IMR-90 (cell line): Measurements from ENCODE around the gene CNOT10. TPM values are rescaled to one million over a fixed set of nuclear protein-coding genes. Genes with fewer than 3 reads are reported as not detected.

Experiments
- ATAC-seq: fragments of 200-7000 bp; cut with Tn5 transposase; 2 replicates; pipeline ENCODE4 v1.9.1; 2020; ENCODE audit warnings: low read depth, mild to moderate bottlenecking, moderate library complexity
- BruUV-seq: library from RNA; stranded (reverse); fragments of 400-500 nt; replicated peaks from 2 replicates; lab custom pipeline; 2021; lab: Mats Ljungman, UMichigan
- CTCF ChIA-PET: fragments of 300-600 bp; formaldehyde crosslinking; extraction: SDS; loops from one replicate; lab custom pipeline; 2021; ENCODE audit warnings: antibody characterized with exemption; lab: Yijun Ruan, JAX
- POLR2A ChIA-PET: fragments of 300-600 bp; sonication (Branson Sonifier 250); formaldehyde crosslinking; loops from one replicate; lab custom pipeline; 2022; ENCODE audit warnings: antibody characterized with exemption; ENCODE audit not compliant: unreplicated experiment; lab: Charles Lee
- DNase-seq: peaks from one replicate; pipeline ENCODE4 v3.0.0; 2013
- H2AFZ ChIP-seq: replicated peaks from 2 replicates; pipeline ENCODE3; 2013; ENCODE audit warnings: low read length, mild to moderate bottlenecking; ENCODE audit not compliant: poor library complexity
- H2AK5ac ChIP-seq: 2 replicates; pipeline ENCODE4 v1.6.1; 2013; ENCODE audit warnings: low read depth, low read length, inconsistent platforms
- H2AK9ac ChIP-seq: replicated peaks from 2 replicates; pipeline ENCODE3; 2013; ENCODE audit warnings: mild to moderate bottlenecking, low read depth, low read length, moderate library complexity; ENCODE audit not compliant: poor library complexity
- H2BK120ac ChIP-seq: 2 replicates; pipeline ENCODE4 v1.6.1; 2013; ENCODE audit warnings: low read depth, low read length, inconsistent platforms
- H2BK15ac ChIP-seq: 3 replicates; pipeline ENCODE4 v1.6.1; 2013; ENCODE audit warnings: low read depth, low read length, inconsistent platforms
- H2BK20ac ChIP-seq: 2 replicates; pipeline ENCODE4 v1.6.1; 2013; ENCODE audit warnings: low read depth, mild to moderate bottlenecking, inconsistent platforms, low read length, moderate library complexity
- H2BK5ac ChIP-seq: 2 replicates; pipeline ENCODE4 v1.6.1; 2013; ENCODE audit warnings: mild to moderate bottlenecking, low read depth, low read length, inconsistent platforms; ENCODE audit not compliant: poor library complexity, severe bottlenecking
- H3K14ac ChIP-seq: replicated peaks from 2 replicates; pipeline ENCODE4 v1.6.1; 2013; ENCODE audit warnings: low read depth, low read length, inconsistent platforms
- H3K18ac ChIP-seq: 2 replicates; pipeline ENCODE4 v1.6.1; 2013; ENCODE audit warnings: low read depth, low read length, control low read depth
- H3K23ac ChIP-seq: 2 replicates; pipeline ENCODE4 v1.6.1; 2013; ENCODE audit warnings: low read depth, low read length, inconsistent platforms
- H3K27ac ChIP-seq: 2 replicates; pipeline ENCODE4 v1.5.1; 2013; ENCODE audit warnings: mild to moderate bottlenecking, control low read depth, low read length; ENCODE audit not compliant: insufficient read depth
- H3K27me3 ChIP-seq: 2 replicates; pipeline ENCODE4 v1.6.1; 2013; ENCODE audit warnings: low read length; ENCODE audit not compliant: control insufficient read depth, insufficient read depth
- H3K36me3 ChIP-seq: 2 replicates; pipeline ENCODE4 v1.6.1; 2013; ENCODE audit warnings: low read length, mixed read lengths; ENCODE audit not compliant: control insufficient read depth, insufficient read depth
- H3K4ac ChIP-seq: 2 replicates; pipeline ENCODE4 v1.6.1; 2013; ENCODE audit warnings: low read depth, low read length, inconsistent platforms
- H3K4me1 ChIP-seq: 2 replicates; pipeline ENCODE4 v1.6.1; 2013; ENCODE audit warnings: low read length, mixed read lengths; ENCODE audit not compliant: control insufficient read depth, insufficient read depth
- H3K4me2 ChIP-seq: 2 replicates; pipeline ENCODE4 v1.6.1; 2013; ENCODE audit warnings: low read depth, mild to moderate bottlenecking, control low read depth, low read length, moderate library complexity
- H3K4me3 ChIP-seq: 2 replicates; pipeline ENCODE4 v1.5.1; 2013; ENCODE audit warnings: low read depth, mild to moderate bottlenecking, control low read depth, low read length, moderate library complexity; ENCODE audit not compliant: insufficient read depth
- H3K56ac ChIP-seq: 2 replicates; pipeline ENCODE4 v1.6.1; 2013; ENCODE audit warnings: low read length, inconsistent platforms; ENCODE audit not compliant: insufficient read depth; ENCODE audit errors: extremely low read depth
- H3K79me1 ChIP-seq, 2 experiments: 2 replicates each; pipeline ENCODE4 v1.6.1; 2013; ENCODE audit warnings: low read length in 2 of 2, inconsistent platforms in 1 of 2, low read depth in 1 of 2
- H3K9ac ChIP-seq: 2 replicates; pipeline ENCODE4 v1.6.1; 2013; ENCODE audit warnings: low read depth, low read length, control low read depth
- H3K9me1 ChIP-seq: 2 replicates; pipeline ENCODE4 v1.6.1; 2013; ENCODE audit warnings: low read length, inconsistent platforms; ENCODE audit not compliant: insufficient read depth
- H3K9me3 ChIP-seq: 2 replicates; pipeline ENCODE4 v1.6.1; 2013; ENCODE audit warnings: low read length; ENCODE audit not compliant: control insufficient read depth, insufficient read depth
- H4K20me1 ChIP-seq: 2 replicates; pipeline ENCODE4 v1.6.1; 2013; ENCODE audit warnings: low read length, inconsistent platforms; ENCODE audit not compliant: insufficient read depth
- H4K5ac ChIP-seq: 2 replicates; pipeline ENCODE4 v1.6.1; 2013; ENCODE audit warnings: mild to moderate bottlenecking, low read depth, low read length, control low read depth
- H4K8ac ChIP-seq, 2 experiments: 2 replicates each; pipeline ENCODE4 v1.6.1; 2013; ENCODE audit warnings: low read depth in 2 of 2, low read length in 2 of 2, control low read depth in 1 of 2, inconsistent platforms in 1 of 2
- H4K91ac ChIP-seq: 2 replicates; pipeline ENCODE4 v1.6.1; 2013; ENCODE audit warnings: low read depth, low read length, inconsistent platforms; ENCODE audit not compliant: insufficient read depth
- BHLHE40 ChIP-seq: fragments of 150-350 bp; IDR thresholded peaks from 2 replicates; pipeline ENCODE4 v1.6.1; 2016; ENCODE audit warnings: mild to moderate bottlenecking, low read depth, low read length
- CEBPB ChIP-seq: IDR thresholded peaks from 2 replicates; pipeline ENCODE4 v1.6.1; 2012; ENCODE audit warnings: low read depth, low read length, improper control_type of control experiment
- CHD1 ChIP-seq: IDR thresholded peaks from 2 replicates; pipeline ENCODE4 v1.6.1; 2012; ENCODE audit warnings: low read depth, low read length, improper control_type of control experiment
- CTCF ChIP-seq: conservative IDR thresholded peaks from 2 replicates; pipeline ENCODE4 v1.5.1; 2012; ENCODE audit warnings: mild to moderate bottlenecking, low read depth, low read length, improper control_type of control experiment
- FOS ChIP-seq: fragments of 150-350 bp; IDR thresholded peaks from 2 replicates; pipeline ENCODE4 v1.6.1; 2016; ENCODE audit warnings: low read depth, low read length
- MAFK ChIP-seq: IDR thresholded peaks from 2 replicates; pipeline ENCODE4 v1.6.1; 2012; ENCODE audit warnings: low read depth, low read length, improper control_type of control experiment
- MAZ ChIP-seq: IDR thresholded peaks from 2 replicates; pipeline ENCODE4 v1.6.1; 2012; ENCODE audit warnings: low read depth, mild to moderate bottlenecking, low read length, improper control_type of control experiment, moderate library complexity, borderline replicate concordance
- MXI1 ChIP-seq: IDR thresholded peaks from 2 replicates; pipeline ENCODE4 v1.6.1; 2012; ENCODE audit warnings: low read depth, mild to moderate bottlenecking, low read length, moderate library complexity, borderline replicate concordance
- NFE2L2 ChIP-seq: fragments of 150-350 bp; IDR thresholded peaks from 2 replicates; pipeline ENCODE4 v1.6.1; 2016; ENCODE audit warnings: low read depth, mild to moderate bottlenecking, low read length
- POLR2A ChIP-seq: IDR thresholded peaks from 2 replicates; pipeline ENCODE4 v1.6.1; 2012; ENCODE audit warnings: mild to moderate bottlenecking, low read depth, low read length
- RAD21 ChIP-seq: IDR thresholded peaks from 2 replicates; pipeline ENCODE4 v1.6.1; 2012; ENCODE audit warnings: low read length, improper control_type of control experiment
- RCOR1 ChIP-seq: IDR thresholded peaks from 2 replicates; pipeline ENCODE4 v1.6.1; 2012; ENCODE audit warnings: mild to moderate bottlenecking, low read length, improper control_type of control experiment; ENCODE audit not compliant: insufficient replicate concordance
- RFX5 ChIP-seq: IDR thresholded peaks from 2 replicates; pipeline ENCODE4 v1.8.0; 2012; ENCODE audit warnings: low read depth, mild to moderate bottlenecking, low read length, moderate library complexity
- SMC3 ChIP-seq: fragments of 150-350 bp; IDR thresholded peaks from 2 replicates; pipeline ENCODE4 v1.6.1; 2016; ENCODE audit warnings: low read depth, mild to moderate bottlenecking, antibody characterized with exemption, low read length, moderate library complexity
- WGBS, 2 experiments: methylation state at CpG; one replicate each; pipeline versions ENCODE4 v1.1.5 to v1.1.7; 2013; ENCODE audit warnings: missing lambda C conversion rate in 2 of 2; ENCODE audit not compliant: insufficient read length in 1 of 2; ENCODE audit errors: extremely low coverage in 2 of 2; 5-methylcytosine and 5-hydroxymethylcytosine counted together
- dilution Hi-C: fragments of 300-500 bp; cut with HindIII; formaldehyde crosslinking; loops from one replicate; pipeline ENCODE4 v1.14.3; 2018; ENCODE audit warnings: low sequenced_read_pairs; ENCODE audit not compliant: unreplicated experiment
- in situ Hi-C: fragments of 300-500 bp; cut with MboI; formaldehyde crosslinking; loops from 3 replicates; pipeline ENCODE4 v1.14.3; 2019; ENCODE audit warnings: low sequenced_read_pairs, inconsistent platforms, mixed read lengths
- intact Hi-C: fragments of 100-400 bp; cut with micrococcal nuclease; formaldehyde crosslinking; loops from 2 replicates; pipeline ENCODE4 v1.10.0; 2022
- polyA plus RNA-seq, 3 experiments: library from polyadenylated mRNA; depleted of rRNA; stranded (reverse); fragments of >200 nt; gene quantifications; 2 replicates each; pipeline ENCODE4 v1.2.3, GENCODE V29; 2012; ENCODE audit warnings: low replicate concordance in 1 of 3
- total RNA-seq: library from RNA; depleted of rRNA; stranded (reverse); fragments of >200 nt; gene quantifications from 2 replicates; pipeline ENCODE4 v1.2.3, GENCODE V29; 2012
- TF ChIP-seq, protein P1 (sequence below): fragments of 150-350 bp; IDR thresholded peaks from 2 replicates; pipeline ENCODE4 v1.6.1; 2016; ENCODE audit warnings: low read depth, mild to moderate bottlenecking, low read length, moderate library complexity, borderline replicate concordance
- TF ChIP-seq, protein P2 (sequence below): fragments of 150-350 bp; IDR thresholded peaks from 2 replicates; pipeline ENCODE4 v1.6.1; 2017; ENCODE audit warnings: mild to moderate bottlenecking, antibody characterized with exemption, low read length, low read depth

CNOT10 gene
- total and polyA plus RNA-seq, 2 of the 4 experiments (the other 2 are of a cell fraction), result 15.8 to 20.4 TPM

DNA sequence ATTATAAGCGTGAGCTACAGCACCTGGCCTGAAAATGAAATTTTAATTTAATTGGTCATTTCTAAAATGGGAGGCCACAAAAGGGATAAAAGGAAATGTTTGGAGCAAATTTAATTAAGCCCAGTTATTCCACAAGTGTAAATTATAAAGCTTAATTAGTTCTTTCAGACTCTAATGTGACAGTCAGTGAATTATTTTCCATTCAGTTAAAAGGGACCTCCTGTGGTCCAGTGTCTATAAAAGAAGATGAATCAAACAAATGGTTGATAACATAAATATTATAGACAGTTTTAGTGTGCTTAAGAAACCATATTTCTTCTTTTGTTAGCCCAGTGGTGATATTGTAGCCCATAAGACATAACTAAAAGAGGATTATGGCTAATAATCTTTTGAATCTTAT is 66.4 kb downstream of the CNOT10 start:
- H3K4me2 ChIP-seq, result no peak overlapping the region
- no peak overlapping the region for H3K56ac ChIP-seq
- in situ Hi-C loops, result no loop called here
- no peak overlapping the region for H4K5ac ChIP-seq
- no peak overlapping the region for H3K4ac ChIP-seq
- no peak overlapping the region for H2BK5ac ChIP-seq
- no peaks in the 10 kb centered on the region for H3K27me3 ChIP-seq
- no peak for TF ChIP-seq CHD1
- no peak for TF ChIP-seq POLR2A
- no peak for TF ChIP-seq RCOR1
- TF ChIP-seq MXI1, result no peak
- TF ChIP-seq NFE2L2, result no peak
- no peak for TF ChIP-seq SMC3
- TF ChIP-seq, protein P1, sequence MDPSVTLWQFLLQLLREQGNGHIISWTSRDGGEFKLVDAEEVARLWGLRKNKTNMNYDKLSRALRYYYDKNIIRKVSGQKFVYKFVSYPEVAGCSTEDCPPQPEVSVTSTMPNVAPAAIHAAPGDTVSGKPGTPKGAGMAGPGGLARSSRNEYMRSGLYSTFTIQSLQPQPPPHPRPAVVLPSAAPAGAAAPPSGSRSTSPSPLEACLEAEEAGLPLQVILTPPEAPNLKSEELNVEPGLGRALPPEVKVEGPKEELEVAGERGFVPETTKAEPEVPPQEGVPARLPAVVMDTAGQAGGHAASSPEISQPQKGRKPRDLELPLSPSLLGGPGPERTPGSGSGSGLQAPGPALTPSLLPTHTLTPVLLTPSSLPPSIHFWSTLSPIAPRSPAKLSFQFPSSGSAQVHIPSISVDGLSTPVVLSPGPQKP, result no peak
- TF ChIP-seq RFX5, result no peak
- no peak for TF ChIP-seq MAZ
- TF ChIP-seq RAD21, result no peak
- TF ChIP-seq CTCF, result no peak
- TF ChIP-seq, protein P2, sequence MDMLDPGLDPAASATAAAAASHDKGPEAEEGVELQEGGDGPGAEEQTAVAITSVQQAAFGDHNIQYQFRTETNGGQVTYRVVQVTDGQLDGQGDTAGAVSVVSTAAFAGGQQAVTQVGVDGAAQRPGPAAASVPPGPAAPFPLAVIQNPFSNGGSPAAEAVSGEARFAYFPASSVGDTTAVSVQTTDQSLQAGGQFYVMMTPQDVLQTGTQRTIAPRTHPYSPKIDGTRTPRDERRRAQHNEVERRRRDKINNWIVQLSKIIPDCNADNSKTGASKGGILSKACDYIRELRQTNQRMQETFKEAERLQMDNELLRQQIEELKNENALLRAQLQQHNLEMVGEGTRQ, result no peak
- no peak for TF ChIP-seq BHLHE40
- TF ChIP-seq MAFK, result no peak
- TF ChIP-seq CEBPB, result no peak
- no peak for TF ChIP-seq FOS
- H2BK120ac ChIP-seq, result no peak overlapping the region
- BruUV-seq, result no TSS peak
- intact Hi-C loops, result no loop called here
- H3K9me1 ChIP-seq, result no peaks in the 10 kb centered on the region
- no peaks in the 10 kb centered on the region for H4K20me1 ChIP-seq
- H3K23ac ChIP-seq, result no peak overlapping the region
- no peak overlapping the region for H2AK9ac ChIP-seq
- no peaks in the 10 kb centered on the region for H3K79me1 ChIP-seq
- H3K27ac ChIP-seq, result no peak overlapping the region
- ChIA-PET CTCF (interaction anchor here (0.5 kb wide), 1 partner anchor 1066 kb away, joined by 5 read pairs; no protein-coding TSS in a partner anchor), POLR2A (no interaction called here)
- H2BK15ac ChIP-seq, result no peak overlapping the region
- H2AK5ac ChIP-seq, result no peak overlapping the region
- H2AFZ ChIP-seq, result no peak overlapping the region
- WGBS, 2 experiments, result no CpG with 5 or more reads among the region's 1 CpG
- H4K8ac ChIP-seq, result no peak overlapping the region
- H3K9ac ChIP-seq, result no peak overlapping the region
- no peak overlapping the region for H3K18ac ChIP-seq
- ATAC-seq (no peak), DNase-seq (no peak)
- no peak overlapping the region for H2BK20ac ChIP-seq
- no peaks in the 10 kb centered on the region for H3K4me1 ChIP-seq
- H3K36me3 ChIP-seq, result peaks cover 2% of the 10 kb centered on the region; the same call in 1 of the 2 replicates
- no peaks in the 10 kb centered on the region for H3K9me3 ChIP-seq
- H3K4me3 ChIP-seq, result no peak overlapping the region
- dilution Hi-C loops, result no loop called here
- H3K14ac ChIP-seq, result no peak overlapping the region
- H4K91ac ChIP-seq, result no peak overlapping the region
